ENCODE measurements around the gene MS4A15.
"Not testable (repeated sequence)": the region's sequence is repeated elsewhere in the genome, so short reads cannot be mapped to it uniquely, and the experiment has no call there.

Gene MS4A15

GRCh38 chr11:60756307-60757032 is at the start of gene MS4A15:
TSS of gene MS4A15 (plus strand) at chr11:60756867. CDS start at chr11:60763734, 6,867 bp downstream.
- DNase-seq: peak; percentile 68

- DNase-seq: no peak
Observed at GRCh38 chr11:60706931-60707330, 49.7 kb upstream of the MS4A15 start.

DNA sequence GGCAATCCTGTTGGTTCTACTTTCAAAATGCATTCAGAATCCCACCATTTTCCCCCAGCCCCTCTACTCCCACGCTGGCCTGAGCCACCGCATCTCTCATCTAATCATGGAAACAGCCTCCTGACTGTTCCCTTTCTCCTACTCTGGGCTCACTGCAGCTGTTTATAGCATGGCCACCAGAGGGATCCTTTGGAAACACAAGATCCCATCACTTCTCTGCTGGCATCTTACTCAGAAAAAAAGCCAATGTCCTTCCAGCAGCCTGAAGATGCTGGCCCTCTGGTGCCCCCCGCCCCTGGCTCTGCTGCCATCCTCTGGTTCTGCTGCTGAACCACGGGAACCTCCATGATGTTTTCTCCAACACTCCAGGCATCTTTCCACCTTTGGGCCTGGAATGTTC is 46.2 kb upstream of the MS4A15 start:
- no peak for DNase-seq

DNA sequence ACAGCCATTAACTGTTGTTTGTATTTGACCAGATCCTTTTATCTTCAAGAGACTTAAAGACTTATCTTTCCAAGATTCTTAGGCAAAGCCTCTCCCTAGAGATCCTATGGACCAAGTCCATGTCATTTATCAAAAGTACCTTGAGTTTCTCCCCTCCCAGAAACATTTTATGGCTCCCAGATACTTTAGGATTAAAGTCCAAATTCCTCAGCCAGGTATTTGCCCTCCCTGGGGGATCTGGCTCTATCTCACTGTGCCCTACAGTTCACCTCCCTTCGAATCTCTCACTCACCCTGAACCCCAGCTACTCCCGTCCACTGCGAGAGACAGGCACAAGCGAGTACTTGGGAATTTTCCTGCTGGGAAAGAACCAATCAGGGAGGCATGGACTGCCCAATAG is 45.4 kb upstream of the MS4A15 start:
- DNase-seq: no peak

- DNase-seq: not testable (repeated sequence)
Observed at GRCh38 chr11:60713423-60713822, 43.2 kb upstream of the MS4A15 start.

DNA sequence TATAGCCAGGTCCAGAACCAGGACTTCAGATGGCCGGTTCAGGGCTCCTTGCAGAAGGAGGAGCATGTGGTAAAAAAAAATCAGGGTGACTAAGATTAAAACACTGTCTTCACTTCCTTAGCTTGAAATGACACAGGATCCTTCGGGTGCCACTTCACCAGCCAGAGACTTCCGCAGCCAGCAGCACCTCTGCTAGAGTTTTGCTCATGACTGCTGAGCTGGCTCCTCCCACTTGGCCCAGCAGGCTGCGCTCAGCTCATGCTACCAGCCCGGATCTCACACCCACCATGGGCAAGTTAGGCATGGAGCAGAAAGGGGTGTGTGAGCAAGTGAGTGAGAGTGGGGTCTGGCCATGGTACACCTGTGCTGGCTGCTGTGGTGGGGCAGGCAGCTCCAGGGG is 38.7 kb upstream of the MS4A15 start:
- no peak for DNase-seq

GRCh38 chr11:60718524-60719316 is 37.9 kb upstream of the MS4A15 start:
- DNase-seq: no peak

GRCh38 chr11:60719391-60719790 is 37.3 kb upstream of the MS4A15 start:
- no peak for DNase-seq

- DNase-seq: no peak
Observed at GRCh38 chr11:60720460-60720859, 36.2 kb upstream of the MS4A15 start.

- no peak for DNase-seq
Observed at GRCh38 chr11:60724420-60724819, 32.2 kb upstream of the MS4A15 start, which contains the start of gene MS4A18. TSS of gene MS4A18 (plus strand) at chr11:60724720.

GRCh38 chr11:60725592-60725991 is 31.1 kb upstream of the MS4A15 start:
- DNase-seq: no peak

- DNase-seq: no peak
Observed at GRCh38 chr11:60731586-60731985, 25.1 kb upstream of the MS4A15 start.

GRCh38 chr11:60734279-60734678 is 22.4 kb upstream of the MS4A15 start:
- no peak for DNase-seq

DNA sequence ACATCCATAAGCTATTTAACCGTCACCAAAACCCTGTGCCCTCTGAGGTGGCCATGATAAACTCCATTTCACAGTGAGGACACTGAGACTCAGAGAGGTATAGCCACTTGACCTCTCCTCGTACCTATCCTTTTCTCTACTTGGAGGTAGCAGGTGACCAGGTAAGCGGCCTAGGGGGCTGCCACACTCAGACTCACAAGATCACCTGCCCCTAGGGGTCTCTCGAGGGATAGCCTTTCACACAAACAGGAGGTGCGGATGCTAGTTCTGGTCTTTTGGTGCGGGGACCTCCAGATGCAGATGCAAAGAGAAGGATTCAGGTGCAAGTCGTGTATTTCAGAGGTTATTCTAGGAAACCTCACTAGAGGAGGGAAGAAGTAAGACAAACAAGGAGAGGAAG is 17.6 kb upstream of the MS4A15 start:
- no peak for DNase-seq

GRCh38 chr11:60740573-60740972 is 16.1 kb upstream of the MS4A15 start:
- DNase-seq: no peak

DNA sequence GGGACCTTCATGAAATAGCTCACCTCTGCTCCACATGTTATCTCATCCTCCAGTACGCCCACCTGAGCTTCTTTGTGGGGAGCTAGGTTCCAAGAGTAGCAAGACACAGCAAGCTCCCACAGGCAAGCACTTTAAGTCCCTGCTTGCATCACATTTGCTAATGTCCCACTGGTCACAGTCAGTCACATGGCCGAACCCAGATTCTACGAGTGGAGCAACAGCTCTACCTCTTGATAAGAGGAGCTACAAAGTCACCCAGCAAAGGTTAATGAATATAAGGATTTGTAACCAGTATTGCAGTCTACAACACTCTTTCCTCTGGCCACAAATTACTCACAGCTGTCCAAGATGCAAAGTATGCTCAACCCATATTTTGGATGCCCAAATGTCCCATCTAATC is 15.2 kb upstream of the MS4A15 start:
- no peak for DNase-seq

DNA sequence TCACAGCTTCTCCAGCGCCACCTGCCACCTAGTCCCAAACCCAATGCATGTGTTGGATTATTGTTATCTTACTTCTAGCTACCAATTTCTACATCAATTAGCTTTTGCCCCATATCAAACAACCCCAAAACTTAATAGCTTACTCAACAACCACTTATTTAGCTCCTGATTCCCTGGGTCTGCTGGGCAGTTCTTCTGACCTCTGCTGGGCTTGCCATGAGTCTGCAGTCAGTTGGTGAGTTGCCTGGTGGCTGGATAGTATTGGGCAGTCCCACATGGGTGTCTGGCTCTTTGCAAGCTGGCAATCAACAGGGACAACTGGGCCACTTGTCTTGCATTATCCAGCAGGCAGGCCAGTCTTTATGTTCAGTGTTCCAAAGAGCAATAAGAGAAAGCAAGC is 13.6 kb upstream of the MS4A15 start:
- DNase-seq: no peak

DNA sequence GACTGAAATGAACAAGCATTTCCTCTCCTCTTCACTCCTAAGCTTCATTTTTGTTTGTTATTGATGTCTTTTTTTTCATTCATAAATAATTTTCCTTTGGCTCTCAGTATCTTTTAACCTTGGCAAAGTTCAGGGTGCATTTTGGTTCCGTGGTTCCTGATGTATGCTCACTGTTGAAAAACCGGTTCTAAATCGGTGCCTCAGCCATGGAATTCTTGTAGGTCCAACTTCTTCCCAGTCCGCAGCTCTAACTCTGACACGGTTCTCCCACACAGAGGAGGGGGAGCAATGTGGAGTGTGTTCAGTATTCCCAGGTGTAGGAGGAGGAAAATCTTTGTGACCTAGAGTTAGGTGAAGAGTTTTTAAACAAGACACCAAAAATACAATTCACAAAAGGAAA is 12.6 kb upstream of the MS4A15 start:
- DNase-seq: no peak

DNA sequence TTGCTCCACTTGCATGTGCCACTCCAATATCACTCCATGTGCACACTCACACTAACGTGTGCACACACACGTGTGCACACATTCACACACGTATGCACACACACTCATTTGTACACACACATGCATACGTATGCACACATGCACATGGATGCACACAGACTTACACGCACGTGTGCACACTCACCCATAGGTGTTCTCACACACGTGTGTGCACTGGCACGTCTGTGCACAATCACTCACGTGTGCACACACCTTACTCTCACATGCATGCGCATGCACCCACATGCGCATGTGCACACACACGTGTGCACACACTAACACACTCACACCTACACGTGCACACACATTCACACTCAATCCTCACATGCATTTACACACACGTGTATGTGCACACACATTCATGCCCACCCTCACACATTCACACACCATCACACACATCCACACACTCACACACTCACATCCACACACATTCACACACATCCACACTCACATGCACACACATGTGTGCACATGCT is 9.3 kb upstream of the MS4A15 start:
- DNase-seq: no peak

DNA sequence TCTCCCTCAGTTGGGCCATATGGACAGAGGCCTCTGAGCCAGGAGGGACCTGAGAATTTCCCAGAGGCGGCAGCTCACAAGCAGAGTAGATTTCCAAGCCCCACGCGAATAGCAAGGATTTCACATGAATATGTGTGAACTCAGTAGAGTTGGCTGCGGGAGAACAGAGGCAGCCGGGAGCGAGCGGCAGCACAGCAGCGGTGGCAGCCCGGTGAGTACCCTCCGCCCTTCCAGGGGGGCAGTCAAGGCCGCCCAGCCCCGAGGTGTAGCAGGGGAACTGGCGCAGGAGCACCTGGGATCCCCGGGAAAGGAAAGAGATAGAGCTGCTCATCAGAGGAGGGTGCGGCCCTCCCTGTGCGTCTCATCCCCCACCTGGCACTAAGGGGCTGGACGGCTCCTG is 8.4 kb upstream of the MS4A15 start:
- DNase-seq: no peak

GRCh38 chr11:60748821-60749220 is 7.8 kb upstream of the MS4A15 start:
- DNase-seq: no peak

DNA sequence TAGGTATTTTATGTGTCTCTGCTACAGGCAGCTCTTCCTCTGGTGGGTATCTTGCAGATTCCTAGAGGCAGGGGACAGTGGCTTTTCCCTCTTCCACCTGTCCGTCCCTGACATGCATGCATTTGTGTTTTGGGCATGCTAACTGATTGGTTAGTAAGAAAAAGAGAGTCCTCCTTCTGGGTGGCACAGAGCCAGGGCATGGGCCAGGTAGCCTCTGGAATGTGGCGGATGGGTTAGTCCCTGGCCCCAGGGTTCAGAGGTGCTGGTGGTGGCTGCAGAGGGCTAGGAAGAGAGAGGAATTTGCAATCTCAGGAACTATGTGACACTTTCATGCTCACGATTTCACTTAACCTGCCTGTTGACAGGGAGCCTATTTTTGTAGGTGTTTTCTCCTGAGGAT is 5.8 kb upstream of the MS4A15 start:
- no peak for DNase-seq

GRCh38 chr11:60753309-60753708 is 3.4 kb upstream of the MS4A15 start:
- no peak for DNase-seq

DNA sequence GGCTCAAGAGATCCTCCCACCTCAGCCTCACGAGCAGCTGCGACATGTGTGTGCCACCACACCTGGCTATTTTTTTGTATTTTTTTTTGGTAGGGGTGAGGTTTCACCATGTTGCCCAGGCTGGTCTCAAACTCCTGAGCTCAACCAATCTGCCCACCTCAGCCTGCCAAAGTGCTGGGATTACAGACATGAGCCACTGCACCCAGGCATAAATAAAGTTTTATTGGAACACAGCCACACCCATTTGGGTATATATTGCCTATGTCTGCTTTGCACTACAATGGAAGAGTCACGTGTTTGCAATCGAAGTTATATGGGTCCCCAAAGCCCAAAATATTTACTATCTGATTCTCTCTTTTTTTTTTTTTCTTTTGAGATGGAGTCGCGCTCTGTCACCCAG is 1.8 kb upstream of the MS4A15 start:
- no peak for DNase-seq
